GM19395 (cell line): Measurements from ENCODE around the gene CENPH.
"Not testable (repeated sequence)": the region's sequence is repeated elsewhere in the genome, so short reads cannot be mapped to it uniquely, and the experiment has no call there.

Experiments
- ATAC-seq: cut with Tn5 transposase; IDR thresholded peaks from one replicate; pipeline ENCODE4 v1.9.1; 2021; ENCODE audit warnings: mild to moderate bottlenecking, moderate library complexity; ENCODE audit not compliant: unreplicated experiment

CENPH gene

DNA sequence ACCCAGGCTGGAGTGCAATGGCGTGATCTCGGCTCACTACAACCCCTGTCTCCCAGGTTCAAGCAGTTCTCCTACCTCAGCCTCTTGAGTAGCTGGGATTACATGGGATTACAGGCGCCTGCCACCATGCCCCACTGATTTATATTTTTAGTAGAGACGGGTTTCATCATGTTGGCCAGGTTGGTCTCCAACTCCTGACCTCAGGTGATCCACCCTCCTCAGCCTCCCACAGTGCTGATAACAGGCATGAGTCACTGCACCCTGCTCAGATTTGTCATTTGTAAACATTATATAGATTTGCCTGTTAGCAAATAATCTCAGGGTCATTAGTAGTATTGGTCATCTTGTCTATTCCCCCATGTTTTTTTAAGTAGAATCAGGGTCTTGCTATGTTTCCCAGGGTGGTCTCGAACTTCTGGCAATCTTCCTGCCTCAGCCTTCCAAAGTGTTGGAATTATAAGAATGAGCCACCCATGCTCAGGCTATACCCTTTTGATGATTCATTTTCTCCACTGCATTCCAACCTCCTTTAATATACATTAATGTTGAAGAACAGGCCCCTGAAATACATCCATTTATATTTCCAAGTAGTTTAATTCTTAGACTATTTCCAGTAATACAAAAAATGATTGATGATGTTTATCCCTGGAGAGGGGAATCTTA is 17.3 kb downstream of the CENPH start:
- ATAC-seq: no peak

DNA sequence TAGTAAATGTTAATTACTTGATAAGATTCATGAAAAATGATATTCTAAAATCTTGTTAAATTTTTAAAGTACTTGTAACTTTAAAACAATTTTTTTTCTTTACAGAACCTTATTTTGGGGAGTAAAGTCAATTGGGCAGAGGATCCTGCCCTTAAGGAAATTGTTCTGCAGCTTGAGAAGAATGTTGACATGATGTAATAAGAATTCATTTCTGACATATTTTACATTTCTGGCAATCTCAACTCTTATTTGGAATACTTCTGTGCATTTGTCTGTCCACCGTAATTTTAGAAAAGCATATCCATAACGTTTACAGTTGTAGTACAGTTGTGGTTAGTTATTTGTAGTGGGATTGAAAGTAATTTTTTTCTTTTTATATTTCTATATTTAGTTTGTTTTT is 20.2 kb downstream of the CENPH start:
- ATAC-seq: no peak

DNA sequence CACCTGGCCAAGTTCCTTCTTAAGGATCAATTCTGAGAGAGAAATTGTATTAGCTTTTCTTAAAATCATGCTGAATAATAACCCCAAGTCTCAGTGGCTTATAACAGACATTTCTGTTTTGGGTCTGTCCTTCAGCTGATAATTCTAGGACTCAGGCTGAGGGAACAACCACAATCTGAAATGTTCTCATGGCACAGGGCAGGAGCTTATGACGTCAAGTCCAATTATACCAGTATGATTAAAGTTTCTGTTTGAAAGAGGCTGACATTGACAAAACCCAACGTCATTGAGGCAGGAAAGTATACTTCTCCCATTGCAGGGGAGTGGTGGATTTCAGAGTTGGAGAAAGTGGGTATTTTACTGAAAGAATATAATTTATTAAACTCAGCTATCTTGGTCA is 21.8 kb downstream of the CENPH start:
- no peak for ATAC-seq

DNA sequence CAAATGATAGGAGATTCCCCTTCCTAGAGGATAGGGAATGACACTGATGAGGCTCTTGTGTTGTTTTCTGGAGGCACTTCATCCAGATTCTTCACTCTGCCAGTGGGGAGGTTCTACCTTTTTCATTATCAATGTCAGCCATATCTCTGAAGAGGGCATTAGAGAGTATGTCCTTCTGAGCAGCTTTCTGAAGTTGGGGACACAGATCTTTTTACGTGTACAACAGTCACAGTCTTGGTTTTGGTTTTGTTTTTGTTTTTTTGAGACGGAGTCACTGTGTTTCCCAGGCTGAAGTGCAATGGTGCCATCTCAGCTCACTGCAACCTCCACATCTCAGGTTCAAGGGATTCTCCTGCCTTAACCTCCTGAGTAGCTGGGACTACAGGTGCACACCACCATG is 22.6 kb downstream of the CENPH start:
- no peak for ATAC-seq

DNA sequence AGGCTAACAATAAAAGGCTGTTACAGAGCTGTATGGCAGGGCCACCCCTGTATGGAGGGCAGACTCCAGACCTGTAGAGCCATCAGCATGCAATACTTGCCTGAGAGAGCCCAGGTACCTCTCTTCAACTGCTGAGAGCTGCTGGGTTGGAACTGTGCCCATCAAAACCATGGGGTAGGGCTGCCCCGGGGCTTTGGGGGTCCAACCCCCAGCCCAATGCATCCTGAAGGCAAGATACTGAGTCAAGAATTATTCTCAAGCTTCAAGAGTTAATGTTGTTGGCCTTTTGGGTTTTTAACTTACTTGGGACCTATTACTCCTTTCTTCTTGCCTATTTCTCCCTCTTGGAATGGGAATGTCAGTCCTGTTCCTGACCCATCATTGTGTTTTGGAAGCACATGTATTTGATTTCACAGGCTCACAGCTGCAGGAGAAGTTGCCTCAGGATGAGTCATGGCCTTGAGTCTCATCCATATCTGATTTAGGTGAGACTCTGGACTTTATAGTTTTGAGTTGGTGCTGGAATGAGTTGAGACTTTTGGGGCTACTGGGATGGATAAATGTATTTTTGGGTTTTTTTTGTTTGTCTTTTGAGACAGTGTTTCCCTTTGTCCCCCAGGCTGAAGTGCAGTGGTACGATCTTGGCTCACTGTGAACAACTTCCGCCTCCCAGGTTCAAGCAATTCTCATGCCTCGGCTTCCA is 24.3 kb downstream of the CENPH start:
- no peak for ATAC-seq

DNA sequence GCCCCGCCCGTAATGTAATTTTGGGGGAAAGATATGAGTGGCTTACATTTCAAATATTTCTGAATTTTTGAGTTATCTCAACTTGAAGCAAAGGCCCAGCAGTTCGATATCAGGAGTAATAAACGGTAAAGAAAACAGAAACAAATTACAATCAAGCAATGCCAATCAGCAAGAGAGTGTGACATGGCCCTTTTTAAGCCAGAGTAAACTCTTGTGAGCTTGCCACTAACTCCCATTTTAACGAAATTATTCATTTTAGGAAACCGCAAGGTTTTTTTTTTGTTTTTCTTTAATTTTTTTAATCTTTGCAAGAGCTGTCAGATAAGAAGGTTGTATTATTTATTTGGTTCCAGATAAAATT is 27.7 kb downstream of the CENPH start:
- no peak for ATAC-seq

DNA sequence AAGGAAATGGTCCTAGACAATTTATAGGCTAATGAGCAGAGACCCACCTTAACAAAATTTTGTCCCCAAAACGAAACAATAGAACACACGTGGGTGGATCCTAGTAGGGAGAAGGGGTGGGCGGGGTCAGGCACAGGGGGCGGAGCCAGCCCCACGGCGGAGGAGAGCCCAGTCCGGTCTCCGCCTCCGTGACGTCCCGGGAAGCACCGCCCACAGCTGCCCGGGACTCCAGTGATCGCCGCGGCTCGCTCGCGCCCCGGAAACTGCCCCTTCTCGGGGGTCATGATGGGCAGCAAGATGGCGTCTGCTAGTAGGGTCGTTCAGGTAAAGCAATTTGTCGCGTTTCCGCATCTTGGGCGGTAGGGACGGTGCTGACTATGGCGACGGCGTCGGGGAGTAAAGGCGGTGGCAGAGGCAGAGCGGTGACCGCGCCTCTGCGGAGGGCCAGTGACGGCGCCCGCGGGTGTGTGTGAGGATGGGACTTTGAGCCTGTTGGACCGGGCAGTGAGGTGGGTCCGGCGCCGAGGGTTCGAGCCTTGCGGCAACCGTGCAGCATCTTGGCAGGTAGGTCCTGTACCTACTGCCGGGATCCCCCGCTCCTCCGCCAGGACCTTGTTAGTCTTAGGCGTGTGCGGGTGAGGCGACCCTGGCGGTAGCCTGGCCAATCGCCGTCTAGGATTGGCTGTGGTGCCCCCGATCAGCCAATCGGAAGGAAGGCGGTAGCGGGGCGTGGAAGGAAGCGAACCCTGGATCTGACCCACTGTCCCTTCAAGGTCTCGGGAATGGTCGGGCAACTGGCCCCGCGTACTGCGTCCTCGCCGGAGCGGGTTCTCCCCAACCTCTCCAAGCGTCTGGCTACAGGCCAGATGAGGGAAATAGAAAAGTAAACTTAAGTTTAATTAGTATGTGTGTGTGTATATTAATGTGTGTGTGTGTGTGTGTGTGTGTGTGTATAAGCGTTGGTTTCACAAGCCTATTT is 28.5 kb downstream of the CENPH start:
- ATAC-seq: peak; percentile 94

DNA sequence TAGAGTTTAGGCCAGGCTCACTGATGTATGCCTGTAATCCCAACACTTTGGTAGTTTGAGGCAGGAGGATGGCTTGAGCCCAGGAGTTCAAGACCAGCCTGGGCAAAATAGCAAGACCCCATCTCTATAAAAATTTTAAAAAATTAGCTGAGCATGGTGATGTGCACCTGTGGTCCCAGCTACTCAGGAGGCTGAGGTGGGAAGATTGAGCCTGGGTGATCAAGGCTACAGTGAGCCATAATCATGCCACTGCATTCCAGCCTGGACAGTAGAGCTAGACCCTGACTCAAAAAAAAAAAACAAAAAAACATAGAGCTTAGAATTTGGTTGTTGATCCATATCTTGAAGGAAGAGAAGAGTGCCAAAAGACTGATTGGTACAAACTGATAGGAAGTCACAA is 30.6 kb downstream of the CENPH start:
- no peak for ATAC-seq

DNA sequence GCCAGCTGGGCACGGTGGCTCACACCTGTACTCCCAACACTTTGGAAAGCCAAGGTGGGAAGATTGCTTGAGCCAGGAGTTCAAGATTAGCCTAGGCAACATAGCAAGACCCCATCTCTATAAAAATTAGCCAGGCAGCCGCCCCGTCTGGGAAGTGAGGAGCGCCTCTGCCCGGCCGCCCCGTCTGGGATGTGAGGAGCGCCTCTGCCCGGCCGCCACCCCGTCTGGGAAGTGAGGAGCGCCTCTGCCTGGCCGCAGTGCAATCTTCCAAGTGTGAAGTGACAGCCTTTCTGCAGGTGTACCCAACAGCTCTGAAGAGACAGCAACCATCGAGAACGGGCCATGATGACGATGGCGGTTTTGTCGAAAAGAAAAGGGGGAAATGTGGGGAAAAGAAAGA is 31.0 kb downstream of the CENPH start:
- not testable (repeated sequence) for ATAC-seq

DNA sequence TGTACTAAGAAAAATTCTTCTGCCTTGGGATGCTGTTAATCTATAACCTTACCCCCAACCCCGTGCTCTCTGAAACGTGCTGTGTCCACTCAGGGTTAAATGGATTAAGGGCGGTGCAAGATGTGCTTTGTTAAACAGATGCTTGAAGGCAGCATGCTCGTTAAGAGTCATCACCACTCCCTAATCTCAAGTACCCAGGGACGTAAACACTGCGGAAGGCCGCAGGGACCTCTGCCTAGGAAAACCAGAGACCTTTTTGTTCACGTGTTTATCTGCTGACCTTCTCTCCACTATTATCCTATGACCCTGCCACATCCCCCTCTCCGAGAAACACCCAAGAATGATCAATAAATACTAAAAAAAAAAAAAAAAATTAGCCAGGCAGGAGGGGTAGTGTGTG is 31.4 kb downstream of the CENPH start:
- not testable (repeated sequence) for ATAC-seq

DNA sequence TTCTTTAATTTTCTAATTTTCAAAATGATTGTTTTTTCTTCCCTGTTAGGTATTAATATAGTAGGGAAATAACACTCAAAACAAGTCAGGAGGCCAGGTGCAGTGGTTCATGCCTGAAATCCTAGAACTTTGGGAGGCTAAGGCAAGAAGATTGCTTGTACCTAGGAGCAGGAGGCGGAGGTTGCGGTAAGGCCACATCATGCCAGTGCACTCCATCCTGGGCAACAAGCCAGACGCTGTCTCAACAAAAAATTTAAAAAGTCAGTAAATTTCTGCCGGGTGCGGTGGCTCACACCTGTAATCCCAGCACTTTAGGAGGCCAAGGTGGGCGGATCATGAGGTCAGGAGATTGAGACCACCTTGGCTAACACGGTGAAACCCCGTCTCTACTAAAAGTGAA is 35.1 kb downstream of the CENPH start:
- no peak for ATAC-seq

DNA sequence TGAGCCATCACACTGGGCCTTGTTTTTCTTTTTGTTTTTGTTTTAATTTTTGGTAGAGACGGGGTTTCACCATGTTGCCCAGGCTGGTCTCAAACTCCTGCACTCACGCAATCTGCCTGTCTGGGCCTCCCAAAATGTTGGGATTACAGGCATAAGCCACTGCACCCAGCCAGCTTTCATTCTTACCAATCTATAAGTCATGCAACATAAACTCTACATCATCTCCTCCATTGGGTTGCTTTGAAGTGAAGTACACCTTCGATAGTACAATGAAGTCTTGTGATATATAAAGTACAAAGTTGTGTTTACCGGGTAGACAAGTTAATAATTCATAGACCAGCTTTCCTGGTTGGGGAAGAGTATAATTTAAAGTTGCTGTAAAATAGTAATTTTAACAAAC is 36.5 kb downstream of the CENPH start:
- ATAC-seq: no peak

DNA sequence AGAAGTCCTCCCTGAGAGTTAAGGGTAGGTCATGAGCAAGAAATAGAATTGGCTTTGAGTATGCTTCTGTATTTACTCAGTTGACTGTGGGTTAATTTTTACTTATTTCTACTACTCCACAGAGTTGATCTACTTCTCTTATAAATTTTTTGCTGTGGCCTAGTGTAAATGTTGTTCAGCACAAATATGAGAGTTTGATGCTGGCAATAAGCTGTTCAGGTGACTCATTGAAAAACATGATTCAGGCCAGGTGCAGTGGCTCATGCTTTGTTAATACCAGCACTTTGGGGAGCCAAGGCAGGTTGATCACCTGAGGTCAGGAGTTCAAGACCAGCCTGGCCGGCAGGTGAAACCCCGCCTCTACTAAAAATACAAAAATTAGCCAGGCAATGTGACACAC is 40.8 kb downstream of the CENPH start:
- ATAC-seq: no peak

DNA sequence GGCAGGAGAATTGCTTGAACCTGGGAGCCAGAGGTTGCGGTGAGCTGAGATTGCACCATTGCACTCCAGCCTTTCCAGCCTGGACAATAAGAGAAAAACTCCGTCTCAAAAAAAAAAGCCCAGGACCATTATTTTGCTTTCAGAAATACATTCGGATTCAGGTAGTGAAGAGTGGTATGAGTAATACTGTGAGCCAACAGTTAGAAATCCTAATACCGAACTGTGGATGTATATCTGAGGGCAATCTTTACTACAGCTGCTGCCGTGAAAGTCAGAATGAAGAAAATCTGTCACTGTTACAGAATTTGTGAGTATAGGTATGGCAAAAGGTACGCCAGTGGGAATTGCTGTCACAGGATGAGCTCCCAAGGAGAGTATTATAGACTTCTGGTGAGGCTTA is 41.9 kb downstream of the CENPH start:
- no peak for ATAC-seq

DNA sequence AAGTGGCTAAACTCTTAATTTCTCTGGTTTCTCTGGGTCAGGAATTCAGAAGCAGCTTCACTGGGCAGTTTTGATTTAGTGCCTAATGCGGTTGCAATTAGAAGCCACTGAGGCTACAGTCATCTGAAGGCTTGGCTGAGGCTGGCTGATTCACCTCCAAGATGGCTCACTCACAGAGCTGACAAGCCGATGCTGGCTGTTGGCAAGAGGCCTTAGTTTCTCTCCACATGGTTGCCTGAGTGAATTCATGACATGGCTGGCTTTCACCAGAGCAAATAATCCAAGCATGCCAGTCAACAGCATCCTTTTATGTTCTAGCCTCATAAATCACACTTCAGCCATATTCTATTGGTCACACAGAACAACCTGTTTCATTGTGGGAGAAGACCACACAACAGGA is 42.5 kb downstream of the CENPH start:
- no peak for ATAC-seq

DNA sequence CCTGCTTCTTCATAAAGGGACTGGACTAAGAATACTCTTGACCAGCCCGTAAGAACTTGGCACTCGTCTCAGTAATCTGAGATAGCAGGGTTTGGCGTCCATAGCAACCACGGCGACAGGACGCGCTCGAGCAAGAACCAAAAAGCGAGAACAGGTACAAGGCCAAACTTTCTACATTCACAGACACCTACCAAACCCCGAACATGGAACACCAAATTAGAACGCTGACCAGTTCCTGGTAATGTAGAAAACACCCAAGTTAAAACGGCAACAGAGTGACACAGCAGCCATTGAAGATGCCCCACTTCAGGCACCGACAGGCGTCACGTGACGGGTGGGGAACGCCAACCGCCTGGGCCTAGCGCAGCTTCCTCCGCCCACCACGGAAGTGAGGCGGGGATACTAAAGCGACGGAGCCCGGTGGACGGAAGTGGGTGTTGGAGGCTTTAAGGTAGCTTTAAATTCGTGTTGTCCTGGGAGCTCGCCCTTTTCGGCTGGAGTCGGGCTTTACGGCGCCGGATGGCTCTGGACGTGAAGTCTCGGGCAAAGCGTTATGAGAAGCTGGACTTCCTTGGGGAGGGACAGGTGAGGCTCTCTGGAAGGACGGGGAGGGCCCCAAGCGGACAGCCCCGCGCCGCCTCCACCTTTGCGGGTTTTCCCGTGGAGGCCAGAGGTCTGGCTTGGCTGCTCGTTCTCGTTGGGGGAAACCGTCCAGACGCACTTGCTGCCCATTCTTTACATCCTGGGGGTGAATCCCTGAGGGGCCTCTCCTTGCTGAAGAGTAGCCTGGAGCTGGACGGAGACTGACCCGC is 45.3 kb downstream of the CENPH start, which contains the start of gene CDK7:
TSS of gene CDK7 (plus strand) at position 430 of the 812 bp plus-strand sequence. CDS start at position 520, 90 bp downstream.
- ATAC-seq: peak; percentile 99

DNA sequence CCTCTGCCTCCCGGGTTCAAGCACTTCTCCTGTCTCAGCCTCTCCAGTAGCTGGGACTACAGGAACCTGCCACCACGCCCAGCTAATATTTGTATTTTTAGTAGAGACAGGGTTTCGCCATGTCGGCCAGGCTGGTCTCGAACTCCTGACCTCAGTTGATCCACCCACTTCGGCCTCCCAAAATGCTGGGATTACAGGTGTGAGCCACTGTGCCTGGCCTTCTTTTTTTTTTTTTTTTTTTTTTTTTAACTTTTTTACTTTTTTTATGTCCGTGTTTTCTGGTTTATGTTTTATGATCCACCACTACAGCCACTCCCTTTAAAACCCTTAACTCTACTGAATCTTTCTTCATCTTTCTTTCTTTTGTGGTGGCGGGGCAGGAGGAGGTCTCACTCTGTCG is 47.4 kb downstream of the CENPH start:
- ATAC-seq: not testable (repeated sequence)

DNA sequence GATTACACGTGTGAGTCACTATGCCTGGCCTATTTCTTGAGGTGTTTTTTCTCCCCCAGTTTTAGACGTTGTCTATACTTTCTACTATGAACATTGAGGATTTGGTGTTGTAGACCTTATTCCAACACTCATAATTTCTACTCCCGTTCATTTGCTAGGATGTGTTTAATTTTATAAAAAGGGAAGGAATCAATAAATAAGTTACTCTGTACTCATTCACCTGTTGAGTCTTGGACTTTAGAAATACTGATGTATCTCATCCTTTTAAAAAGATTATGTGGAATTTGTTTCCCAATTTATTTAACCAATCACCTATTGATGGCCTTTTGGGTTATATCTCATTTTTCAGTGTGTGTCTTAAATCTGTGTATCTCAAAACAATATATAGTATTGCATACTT is 48.5 kb downstream of the CENPH start:
- ATAC-seq: no peak

DNA sequence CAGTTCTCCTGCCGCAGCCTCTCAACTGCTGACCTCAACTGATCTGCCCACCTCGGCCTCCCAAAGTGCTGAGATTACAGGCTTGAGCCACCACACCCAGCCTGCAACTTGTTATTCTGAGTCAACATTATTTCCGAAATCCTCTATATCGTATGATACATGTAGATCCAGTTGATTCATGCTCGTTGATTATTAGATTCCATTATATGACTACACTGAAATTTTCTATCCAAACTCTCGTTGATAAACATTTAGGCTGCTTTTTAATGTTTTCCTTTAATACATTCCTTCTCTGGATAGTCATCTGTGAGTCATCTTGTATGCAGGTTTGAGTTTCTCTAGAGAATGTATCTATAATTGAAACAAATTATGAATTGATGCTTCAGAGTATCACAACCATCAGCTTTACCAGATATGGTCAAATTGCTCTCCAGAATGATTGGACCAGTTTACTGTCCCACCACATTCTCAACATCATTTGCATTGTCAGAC is 49.4 kb downstream of the CENPH start:
- ATAC-seq: no peak

DNA sequence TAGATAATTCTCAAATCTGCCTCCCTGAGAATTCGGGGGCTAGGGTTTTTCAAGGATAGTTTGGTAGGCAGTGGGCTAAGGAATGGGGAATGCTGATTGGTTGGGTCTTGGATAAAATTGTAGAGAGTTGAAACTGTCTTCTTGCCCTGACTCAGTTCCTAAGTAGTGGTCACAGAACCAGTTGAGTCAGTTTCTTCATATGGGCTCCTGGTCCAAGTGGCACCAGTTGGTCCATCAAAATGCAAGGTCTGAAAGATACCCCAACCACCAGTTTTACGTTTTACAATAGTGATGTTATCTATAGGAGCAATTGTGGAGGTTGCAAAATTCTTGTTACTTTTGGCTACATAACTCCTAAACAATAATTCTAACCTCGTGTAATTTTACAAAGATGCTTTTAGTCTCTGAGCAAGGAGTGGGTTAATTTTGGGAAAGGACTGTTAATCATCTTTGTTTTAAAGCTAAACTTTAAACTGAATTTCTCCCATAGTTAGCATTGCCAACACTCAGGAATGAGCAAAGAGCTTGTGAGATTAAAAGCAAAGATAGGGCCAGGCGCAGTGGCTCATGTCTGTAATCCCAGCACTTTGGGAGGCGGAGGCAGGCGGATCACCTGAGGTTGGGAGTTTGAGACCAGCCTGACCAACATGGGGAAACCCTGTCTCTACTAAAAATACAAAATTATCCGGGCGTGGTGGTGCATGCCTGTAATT is 53.0 kb downstream of the CENPH start:
- no peak for ATAC-seq
